Measurements from ENCODE around the gene RBM10.

RBM10 gene

GRCh38 chrX:47189906-47190305, 44.9 kb downstream of the RBM10 start:
- no peak for DNase-seq (ENCODE audit: extremely low read depth, low read depth)
- no peak for TF ChIP-seq CTCF (IDR thresholded peaks at IDR 0.05; ENCODE audit: low read depth, low read length)

GRCh38 chrX:47190445-47191269, 45.6 kb downstream of the RBM10 start:
- TF ChIP-seq CTCF (IDR thresholded peaks at IDR 0.05; ENCODE audit: low read depth, low read length), result no peak
- peak; percentile 84 for DNase-seq (ENCODE audit: extremely low read depth, low read depth)

GRCh38 chrX:47191331-47191730, 46.3 kb downstream of the RBM10 start:
- TF ChIP-seq CTCF (IDR thresholded peaks at IDR 0.05; ENCODE audit: low read depth, low read length), result no peak
- no peak for DNase-seq (ENCODE audit: extremely low read depth, low read depth)

- DNase-seq (ENCODE audit: extremely low read depth, low read depth), result no peak
- TF ChIP-seq CTCF (IDR thresholded peaks at IDR 0.05; ENCODE audit: low read depth, low read length), result no peak
These were observed 46.9 kb downstream of the RBM10 start for GRCh38 chrX:47191806-47192401.

- TF ChIP-seq CTCF (IDR thresholded peaks at IDR 0.05; ENCODE audit: low read depth, low read length), result peak; percentile 76
- peak; percentile 92 for DNase-seq (ENCODE audit: extremely low read depth, low read depth)
These were observed 48.6 kb downstream of the RBM10 start, which contains the start of gene UBA1 for GRCh38 chrX:47193475-47194193. UBA1 (plus strand) TSS chrX:47193829; CDS start chrX:47198803, 4,974 bp downstream.

GRCh38 chrX:47194194-47194787, 49.3 kb downstream of the RBM10 start:
- TF ChIP-seq CTCF (IDR thresholded peaks at IDR 0.05; ENCODE audit: low read depth, low read length), result no peak

More at GRCh38 chrX:47194194-47194787, 49.3 kb downstream of the RBM10 start:
- DNase-seq (ENCODE audit: extremely low read depth, low read depth), result no peak
